ENCODE results near the gene SORCS3.

DNA sequence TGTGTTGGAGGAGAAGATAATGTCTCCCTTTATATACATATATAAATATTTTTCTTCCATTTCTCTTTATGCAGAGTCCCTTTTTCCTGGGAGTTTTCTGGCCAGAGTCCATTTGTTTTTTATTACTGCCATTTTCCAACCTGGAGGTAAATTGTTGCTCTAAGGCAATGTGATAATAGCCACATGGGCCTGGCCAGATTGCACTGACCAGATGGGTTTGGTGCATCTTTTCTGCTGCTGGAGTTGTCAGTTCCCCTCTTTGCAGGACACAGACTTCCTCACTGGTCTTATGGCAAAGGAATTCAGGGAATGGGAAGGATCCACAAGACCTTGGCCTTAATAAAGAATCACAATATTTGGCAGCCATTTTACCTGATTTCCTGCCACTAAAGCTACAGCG, 254.9 kb downstream of the SORCS3 start:
- TF ChIP-seq, protein P1, sequence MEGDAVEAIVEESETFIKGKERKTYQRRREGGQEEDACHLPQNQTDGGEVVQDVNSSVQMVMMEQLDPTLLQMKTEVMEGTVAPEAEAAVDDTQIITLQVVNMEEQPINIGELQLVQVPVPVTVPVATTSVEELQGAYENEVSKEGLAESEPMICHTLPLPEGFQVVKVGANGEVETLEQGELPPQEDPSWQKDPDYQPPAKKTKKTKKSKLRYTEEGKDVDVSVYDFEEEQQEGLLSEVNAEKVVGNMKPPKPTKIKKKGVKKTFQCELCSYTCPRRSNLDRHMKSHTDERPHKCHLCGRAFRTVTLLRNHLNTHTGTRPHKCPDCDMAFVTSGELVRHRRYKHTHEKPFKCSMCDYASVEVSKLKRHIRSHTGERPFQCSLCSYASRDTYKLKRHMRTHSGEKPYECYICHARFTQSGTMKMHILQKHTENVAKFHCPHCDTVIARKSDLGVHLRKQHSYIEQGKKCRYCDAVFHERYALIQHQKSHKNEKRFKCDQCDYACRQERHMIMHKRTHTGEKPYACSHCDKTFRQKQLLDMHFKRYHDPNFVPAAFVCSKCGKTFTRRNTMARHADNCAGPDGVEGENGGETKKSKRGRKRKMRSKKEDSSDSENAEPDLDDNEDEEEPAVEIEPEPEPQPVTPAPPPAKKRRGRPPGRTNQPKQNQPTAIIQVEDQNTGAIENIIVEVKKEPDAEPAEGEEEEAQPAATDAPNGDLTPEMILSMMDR (IDR thresholded peaks at IDR 0.05; ENCODE audit: insufficient read depth, low read length, poor library complexity, severe bottlenecking) = no peak
- TF ChIP-seq EZH2phosphoT487 (conservative IDR thresholded peaks at IDR 0.05; ENCODE audit: low read length) = no peak
